KMS-11 (cell line): Measurements from ENCODE around the gene ADGRD1.

Experiments
- H2AFZ ChIP-seq: fragments of 200-600 bp; sonication (generic); 2 replicates; pipeline ENCODE4 v1.6.1; 2016; ENCODE audit warnings: antibody characterized with exemption, mixed run types, low read depth
- H3K27ac ChIP-seq: fragments of 200-600 bp; sonication (generic); 2 replicates; pipeline ENCODE4 v1.6.1; 2016; ENCODE audit warnings: mild to moderate bottlenecking, mixed run types
- H3K27me3 ChIP-seq: fragments of 200-600 bp; sonication (generic); 2 replicates; pipeline ENCODE4 v1.6.1; 2017; ENCODE audit warnings: mild to moderate bottlenecking, low read depth, mixed run types, moderate library complexity; ENCODE audit not compliant: insufficient read depth
- H3K36me3 ChIP-seq: fragments of 200-600 bp; sonication (generic); 2 replicates; pipeline ENCODE4 v1.6.1; 2017; ENCODE audit warnings: mild to moderate bottlenecking, mixed run types; ENCODE audit not compliant: insufficient read depth
- H3K4me1 ChIP-seq: fragments of 200-600 bp; sonication (generic); 2 replicates; pipeline ENCODE4 v1.6.1; 2016; ENCODE audit warnings: mild to moderate bottlenecking, low read depth, mixed run types; ENCODE audit not compliant: poor library complexity, severe bottlenecking
- H3K4me2 ChIP-seq: fragments of 200-600 bp; sonication (generic); 2 replicates; pipeline ENCODE4 v1.7.0; 2016; ENCODE audit warnings: mild to moderate bottlenecking, mixed run types
- H3K4me3 ChIP-seq: fragments of 200-600 bp; sonication (generic); IDR thresholded peaks from 2 replicates; pipeline ENCODE4 v1.6.1; 2017; ENCODE audit warnings: low read depth, low read length, mixed read lengths; ENCODE audit not compliant: insufficient read depth
- H3K79me2 ChIP-seq: fragments of 200-600 bp; sonication (generic); 2 replicates; pipeline ENCODE4 v1.6.1; 2016; ENCODE audit warnings: low read depth, mixed run types; ENCODE audit not compliant: insufficient read depth
- H3K9ac ChIP-seq: fragments of 200-600 bp; sonication (generic); 2 replicates; pipeline ENCODE4 v1.6.1; 2016; ENCODE audit warnings: mild to moderate bottlenecking, mixed run types
- H4K20me1 ChIP-seq: fragments of 200-600 bp; sonication (generic); 2 replicates; pipeline ENCODE4 v1.6.1; 2016; ENCODE audit warnings: mild to moderate bottlenecking, mixed run types; ENCODE audit not compliant: insufficient read depth
- CTCF ChIP-seq: fragments of 200-600 bp; sonication (generic); conservative IDR thresholded peaks from 2 replicates; pipeline ENCODE4 v1.6.1; 2017; ENCODE audit warnings: low read depth, mild to moderate bottlenecking, antibody characterized with exemption, low read length, moderate library complexity, mixed read lengths

Gene ADGRD1

GRCh38 chr12:131015581-131016337, 62.1 kb downstream of the ADGRD1 start:
- Histone ChIP-seq H3K9ac (no peak overlapping the region), H2AFZ (no peak overlapping the region)

GRCh38 chr12:131017477-131017991, 63.8 kb downstream of the ADGRD1 start:
- no peaks in the 10 kb centered on the region for H3K4me1 ChIP-seq
- no peak overlapping the region for H2AFZ ChIP-seq
- H3K9ac ChIP-seq = no peak overlapping the region
- H3K36me3 ChIP-seq = no peaks in the 10 kb centered on the region
- no peak for TF ChIP-seq CTCF
- no peak overlapping the region for H3K4me2 ChIP-seq
- no peak overlapping the region for H3K27ac ChIP-seq
- H4K20me1 ChIP-seq = no peaks in the 10 kb centered on the region
- H3K4me3 ChIP-seq = no peak overlapping the region
- H3K79me2 ChIP-seq = no peaks in the 10 kb centered on the region
- no peaks in the 10 kb centered on the region for H3K27me3 ChIP-seq

More at GRCh38 chr12:131015581-131016337, 62.1 kb downstream of the ADGRD1 start:
- no peak for TF ChIP-seq CTCF
- no peak overlapping the region for H3K4me2 ChIP-seq
- no peaks in the 10 kb centered on the region for H3K36me3 ChIP-seq
- H3K27ac ChIP-seq = no peak overlapping the region
- no peaks in the 10 kb centered on the region for H3K79me2 ChIP-seq
- no peaks in the 10 kb centered on the region for H3K4me1 ChIP-seq
- no peaks in the 10 kb centered on the region for H4K20me1 ChIP-seq
- no peaks in the 10 kb centered on the region for H3K27me3 ChIP-seq
- H3K4me3 ChIP-seq = no peak overlapping the region

- no peak overlapping the region for H3K9ac ChIP-seq
- no peaks in the 10 kb centered on the region for H4K20me1 ChIP-seq
- no peak overlapping the region for H3K27ac ChIP-seq
- H3K27me3 ChIP-seq = no peaks in the 10 kb centered on the region
- no peaks in the 10 kb centered on the region for H3K4me1 ChIP-seq
- H3K79me2 ChIP-seq = no peaks in the 10 kb centered on the region
- no peak overlapping the region for H2AFZ ChIP-seq
- H3K36me3 ChIP-seq = no peaks in the 10 kb centered on the region
- no peak overlapping the region for H3K4me3 ChIP-seq
- no peak overlapping the region for H3K4me2 ChIP-seq
- TF ChIP-seq CTCF = no peak
These were observed 64.4 kb downstream of the ADGRD1 start for GRCh38 chr12:131018019-131018620.

- no peaks in the 10 kb centered on the region for H4K20me1 ChIP-seq
- no peaks in the 10 kb centered on the region for H3K79me2 ChIP-seq
- H2AFZ ChIP-seq = no peak overlapping the region
- no peak overlapping the region for H3K4me3 ChIP-seq
- H3K27me3 ChIP-seq = no peaks in the 10 kb centered on the region
- no peak for TF ChIP-seq CTCF
- no peak overlapping the region for H3K4me2 ChIP-seq
- H3K4me1 ChIP-seq = no peaks in the 10 kb centered on the region
- no peak overlapping the region for H3K9ac ChIP-seq
- no peak overlapping the region for H3K27ac ChIP-seq
- H3K36me3 ChIP-seq = no peaks in the 10 kb centered on the region
These were observed 65.2 kb downstream of the ADGRD1 start for GRCh38 chr12:131018808-131019397.
